B cell (primary cell): ENCODE data around the gene FKBP15. TPM values are rescaled to one million over a fixed set of nuclear protein-coding genes. Genes with fewer than 3 reads are reported as not detected.

Experiments
- ATAC-seq: fragments of 200-7000 bp; cut with Tn5 transposase; one replicate; pipeline ENCODE4 v1.10.0; 2021; ENCODE audit warnings: low read depth, mild to moderate bottlenecking, moderate number of reproducible peaks, moderate library complexity
- CTCF ChIA-PET: fragments of 350-600 bp; sonication (Branson Sonifier 250); formaldehyde crosslinking; loops from one replicate; lab custom pipeline; 2021; ENCODE audit warnings: antibody characterized with exemption, inconsistent platforms; lab: Charles Lee
- POLR2A ChIA-PET: fragments of 350-600 bp; sonication (Branson Sonifier 250); formaldehyde crosslinking; loops from one replicate; lab custom pipeline; 2021; ENCODE audit warnings: antibody characterized with exemption; lab: Charles Lee
- DNase-seq: peaks from one replicate; pipeline ENCODE4 v3.0.0; 2013
- H2AFZ ChIP-seq: 2 replicates; pipeline ENCODE4 v1.6.1; 2012; ENCODE audit warnings: mild to moderate bottlenecking, low read depth, low read length; ENCODE audit not compliant: insufficient read depth, poor library complexity, severe bottlenecking
- H3K27ac ChIP-seq, 2 donors: 1 replicate in 1 of 2; 2 replicates in 1 of 2; pipeline ENCODE4 v1.5.1; 2012 to 2013; ENCODE audit warnings: low read length in 2 of 2, mild to moderate bottlenecking in 2 of 2, moderate library complexity in 1 of 2
- H3K27me3 ChIP-seq, 4 experiments: fragments of 200-600 bp in 1 of 4; sonication (generic) in 1 of 4; replicated peaks in 1 of 4; 1 replicate in 2 of 4; 2 replicates in 2 of 4; pipeline versions ENCODE4 v1.6.1 to v1.7.0; 2013 to 2016; ENCODE audit warnings: low read length in 3 of 4, mild to moderate bottlenecking in 2 of 4, mixed read lengths in 1 of 4, moderate library complexity in 1 of 4; ENCODE audit not compliant: insufficient read depth in 4 of 4, control insufficient read depth in 3 of 4; ENCODE audit errors: control extremely low read depth in 1 of 4
- H3K36me3 ChIP-seq, 2 experiments: replicated peaks in 1 of 2; 1 replicate in 1 of 2; 2 replicates in 1 of 2; pipeline versions ENCODE4 v1.6.1 to v1.7.1; 2013; ENCODE audit warnings: low read length in 1 of 2; ENCODE audit not compliant: insufficient read depth in 2 of 2, control insufficient read depth in 1 of 2; ENCODE audit errors: control extremely low read depth in 1 of 2, extremely low read depth in 1 of 2
- H3K4me1 ChIP-seq, 2 donors: fragments of 200-600 bp in 1 of 2; sonication (generic) in 1 of 2; 1 replicate in 1 of 2; 2 replicates in 1 of 2; pipeline versions ENCODE4 v1.5.1 to v1.6.1; 2013 to 2017; ENCODE audit warnings: low read length in 2 of 2; ENCODE audit not compliant: control insufficient read depth in 2 of 2, insufficient read depth in 2 of 2
- H3K4me2 ChIP-seq: replicated peaks from 2 replicates; pipeline ENCODE3; 2012; ENCODE audit warnings: mild to moderate bottlenecking, low read depth, low read length; ENCODE audit not compliant: poor library complexity, severe bottlenecking
- H3K4me3 ChIP-seq, 5 experiments: fragments of 200-600 bp in 1 of 5; sonication (generic) in 1 of 5; 1 replicate in 3 of 5; 2 replicates in 2 of 5; pipeline versions ENCODE4 v1.5.1 to v1.7.0; 2011 to 2016; ENCODE audit warnings: low read length in 4 of 5, mild to moderate bottlenecking in 4 of 5, low read depth in 2 of 5, control low read depth in 1 of 5, moderate library complexity in 1 of 5; ENCODE audit not compliant: insufficient read depth in 1 of 5; ENCODE audit errors: control extremely low read depth in 1 of 5, extremely low read depth in 1 of 5
- H3K79me2 ChIP-seq: fragments of 200-600 bp; sonication (generic); one replicate; pipeline ENCODE4 v1.6.0; 2016; ENCODE audit warnings: low read length; ENCODE audit not compliant: control insufficient read depth, insufficient read depth
- H3K9ac ChIP-seq: fragments of 200-600 bp; sonication (generic); 2 replicates; pipeline ENCODE4 v1.6.1; 2017; ENCODE audit warnings: mild to moderate bottlenecking, low read length, moderate library complexity
- H3K9me3 ChIP-seq, 3 donors: one replicate each; pipeline versions ENCODE4 v1.6.1 to v1.7.1; 2013; ENCODE audit warnings: low read length in 2 of 3; ENCODE audit not compliant: control insufficient read depth in 2 of 3, insufficient read depth in 1 of 3; ENCODE audit errors: control extremely low read depth in 1 of 3
- H4K20me1 ChIP-seq: 2 replicates; pipeline ENCODE4 v1.6.0; 2012; ENCODE audit warnings: mild to moderate bottlenecking, low read length; ENCODE audit not compliant: insufficient read depth, control insufficient read depth, poor library complexity, severe bottlenecking
- H3K27ac Mint-ChIP-seq: one replicate; pipeline ENCODE4 v1.8.0; 2021; ENCODE audit warnings: mixed read lengths
- H3K27me3 Mint-ChIP-seq: one replicate; pipeline ENCODE4 v1.8.0; 2021; ENCODE audit warnings: mixed read lengths
- H3K4me1 Mint-ChIP-seq: one replicate; pipeline ENCODE4 v1.8.0; 2021; ENCODE audit warnings: mixed read lengths
- H3K4me3 Mint-ChIP-seq: one replicate; pipeline ENCODE4 v1.8.0; 2021; ENCODE audit warnings: mixed read lengths
- H3K9me3 Mint-ChIP-seq: one replicate; pipeline ENCODE4 v1.8.0; 2022; ENCODE audit warnings: mixed read lengths; ENCODE audit not compliant: insufficient read depth
- EZH2 ChIP-seq: IDR thresholded peaks from 2 replicates; pipeline ENCODE4 v1.6.1; 2012; ENCODE audit warnings: borderline replicate concordance, low read depth, mild to moderate bottlenecking, moderate library complexity, low read length; ENCODE audit not compliant: insufficient read depth, poor library complexity, severe bottlenecking
- WGBS: methylation state at CpG from one replicate; pipeline ENCODE4 v1.1.5; 2013; ENCODE audit warnings: missing lambda C conversion rate; ENCODE audit not compliant: insufficient coverage; 5-methylcytosine and 5-hydroxymethylcytosine counted together
- intact Hi-C: fragments of 100-400 bp; cut with micrococcal nuclease; formaldehyde crosslinking; loops from one replicate; pipeline ENCODE4 v1.10.0; 2022
- polyA plus RNA-seq: library from polyadenylated mRNA; depleted of rRNA; stranded (reverse); fragments of >200 nt; gene quantifications from 2 replicates; pipeline ENCODE4 v1.2.3, GENCODE V29; 2012
- total RNA-seq, 2 donors: library from RNA; stranded (reverse); fragments of 120-200 nt in 1 of 2; gene quantifications; 1 replicate in 1 of 2; 2 replicates in 1 of 2; pipeline versions ENCODE4 v1.2.3 to v1.2.4, GENCODE V29; 2013 to 2022
- TF ChIP-seq, protein P1 (sequence below): fragments of 200-600 bp; IDR thresholded peaks from one replicate; pipeline ENCODE4 v1.8.0; 2022; ENCODE audit warnings: antibody characterized with exemption, mild to moderate bottlenecking

The FKBP15 gene
- total and polyA plus RNA-seq, 2 donors (not counting 1 experiment from before 2014, with no cell fraction given): 21.1 to 40.6 TPM

DNA sequence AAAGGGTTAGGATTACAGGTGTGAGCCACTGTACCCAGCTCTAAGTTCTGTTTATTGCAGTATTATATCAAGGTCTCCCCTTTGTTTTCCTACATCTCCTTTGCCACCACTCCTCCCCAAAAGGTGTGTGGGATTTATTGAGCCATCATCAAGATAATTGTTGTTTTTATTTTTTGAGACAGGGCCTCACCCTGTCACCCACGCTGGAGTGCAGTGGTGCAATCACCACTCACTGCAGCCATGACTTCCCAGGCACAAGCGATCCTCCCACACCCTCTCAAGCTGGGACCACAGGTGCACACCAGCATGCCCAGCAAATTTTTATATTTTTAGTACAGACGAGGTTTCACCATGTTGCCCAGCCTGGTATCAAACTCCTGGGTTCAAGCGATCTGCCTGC lies 24.8 kb upstream of the FKBP15 start:
- ATAC-seq: no peak
- no peaks in the 10 kb centered on the region for H3K27me3 ChIP-seq
- no peak overlapping the region for H3K4me3 Mint-ChIP-seq
- H3K79me2 ChIP-seq: no peaks in the 10 kb centered on the region
- H3K9ac ChIP-seq: no peak overlapping the region
- no peak overlapping the region for H2AFZ ChIP-seq
- DNase-seq: no peak
- H3K4me3 ChIP-seq: no peak overlapping the region
- no peak overlapping the region for H3K27ac Mint-ChIP-seq
- WGBS: 66% methylated on average over 4 of the region's 4 CpGs
- no peaks in the 10 kb centered on the region for H3K27me3 Mint-ChIP-seq
- H3K9me3 ChIP-seq: peaks cover 0 to 3% (median 0%) of the 10 kb centered on the region in 3 donors
- H4K20me1 ChIP-seq: no peaks in the 10 kb centered on the region
- no peaks in the 10 kb centered on the region for H3K36me3 ChIP-seq
- intact Hi-C loops: no loop called here
- peaks cover 3% of the 10 kb centered on the region for H3K9me3 Mint-ChIP-seq
- TF ChIP-seq, protein P1, sequence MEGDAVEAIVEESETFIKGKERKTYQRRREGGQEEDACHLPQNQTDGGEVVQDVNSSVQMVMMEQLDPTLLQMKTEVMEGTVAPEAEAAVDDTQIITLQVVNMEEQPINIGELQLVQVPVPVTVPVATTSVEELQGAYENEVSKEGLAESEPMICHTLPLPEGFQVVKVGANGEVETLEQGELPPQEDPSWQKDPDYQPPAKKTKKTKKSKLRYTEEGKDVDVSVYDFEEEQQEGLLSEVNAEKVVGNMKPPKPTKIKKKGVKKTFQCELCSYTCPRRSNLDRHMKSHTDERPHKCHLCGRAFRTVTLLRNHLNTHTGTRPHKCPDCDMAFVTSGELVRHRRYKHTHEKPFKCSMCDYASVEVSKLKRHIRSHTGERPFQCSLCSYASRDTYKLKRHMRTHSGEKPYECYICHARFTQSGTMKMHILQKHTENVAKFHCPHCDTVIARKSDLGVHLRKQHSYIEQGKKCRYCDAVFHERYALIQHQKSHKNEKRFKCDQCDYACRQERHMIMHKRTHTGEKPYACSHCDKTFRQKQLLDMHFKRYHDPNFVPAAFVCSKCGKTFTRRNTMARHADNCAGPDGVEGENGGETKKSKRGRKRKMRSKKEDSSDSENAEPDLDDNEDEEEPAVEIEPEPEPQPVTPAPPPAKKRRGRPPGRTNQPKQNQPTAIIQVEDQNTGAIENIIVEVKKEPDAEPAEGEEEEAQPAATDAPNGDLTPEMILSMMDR: no peak
- TF ChIP-seq EZH2: no peak
- ChIA-PET POLR2A (no interaction called here), CTCF (no interaction called here)
- no peak overlapping the region for H3K27ac ChIP-seq
- no peaks in the 10 kb centered on the region for H3K4me1 ChIP-seq
- no peak overlapping the region for H3K4me2 ChIP-seq
- H3K4me1 Mint-ChIP-seq: peaks cover 6% of the 10 kb centered on the region

DNA sequence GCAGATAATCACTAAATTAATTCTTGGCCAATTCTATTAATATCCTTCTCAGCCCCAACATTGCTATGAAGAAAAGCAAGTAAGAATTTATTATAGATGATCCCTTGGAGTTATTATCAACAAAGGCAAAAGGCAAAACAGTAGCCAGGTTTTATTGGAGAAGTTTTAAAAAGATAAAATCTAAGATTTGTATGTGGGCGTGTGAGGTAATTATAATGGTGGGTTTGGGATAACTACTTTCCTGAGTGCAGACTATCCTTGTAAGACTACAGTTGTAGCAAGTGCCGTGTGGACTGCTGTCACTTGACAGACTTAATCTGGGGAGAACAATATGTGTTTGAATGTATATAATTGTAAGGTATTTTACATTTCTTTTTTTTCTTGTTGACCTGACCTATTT lies 23.5 kb upstream of the FKBP15 start:
- H3K9me3 Mint-ChIP-seq: no peaks in the 10 kb centered on the region

More for the DNA sequence above, 23.5 kb upstream of the FKBP15 start:
- H3K4me2 ChIP-seq: no peak overlapping the region
- H3K36me3 ChIP-seq: no peaks in the 10 kb centered on the region
- DNase-seq (no peak), ATAC-seq (no peak)
- ChIA-PET CTCF (interaction anchor here (1.2 kb wide), 1 partner anchor 12 kb away, joined by 4 read pairs; no protein-coding TSS in a partner anchor), POLR2A (no interaction called here)
- no peak overlapping the region for H3K4me3 Mint-ChIP-seq
- 100% methylated on average over 1 of the region's 2 CpGs for WGBS
- intact Hi-C loops: no loop called here
- no peak overlapping the region for H3K27ac Mint-ChIP-seq
- no peaks in the 10 kb centered on the region for H3K79me2 ChIP-seq
- H2AFZ ChIP-seq: no peak overlapping the region
- TF ChIP-seq, protein P1: no peak
- no peak for TF ChIP-seq EZH2
- H3K4me1 ChIP-seq: no peaks in the 10 kb centered on the region
- H3K9ac ChIP-seq: no peak overlapping the region
- H3K9me3 ChIP-seq: no peaks in the 10 kb centered on the region
- no peaks in the 10 kb centered on the region for H3K27me3 ChIP-seq
- H3K27ac ChIP-seq: no peak overlapping the region
- H3K4me3 ChIP-seq: no peak overlapping the region
- H3K4me1 Mint-ChIP-seq: peaks cover 6% of the 10 kb centered on the region
- H4K20me1 ChIP-seq: no peaks in the 10 kb centered on the region
- H3K27me3 Mint-ChIP-seq: no peaks in the 10 kb centered on the region
